HepG2 (cell line): ENCODE results near the gene FGF19. TPM values are rescaled to one million over a fixed set of nuclear protein-coding genes. Genes with fewer than 3 reads are reported as not detected.
"Not testable (repeated sequence)": the region's sequence is repeated elsewhere in the genome, so short reads cannot be mapped to it uniquely, and the experiment has no call there.

Experiments
- BCL6 ChIP-seq: IDR thresholded peaks from 2 replicates; pipeline ENCODE4 v1.6.1; 2016; ENCODE audit warnings: missing genetic modification reagents, missing compliant biosample characterization
- CEBPB ChIP-seq: IDR thresholded peaks from 2 replicates; pipeline ENCODE4 v1.6.1; 2011; ENCODE audit warnings: low read depth, low read length, improper control_type of control experiment, borderline replicate concordance
- LCORL ChIP-seq, 2 experiments: fragments of 450-650 bp in 1 of 2; sonication (generic) in 1 of 2; formaldehyde crosslinking in 1 of 2; IDR thresholded peaks; 2 replicates each; pipeline versions ENCODE4 v1.5.0 to v1.6.1; 2017 to 2020; ENCODE audit warnings: antibody characterized with exemption in 1 of 2, missing genetic modification reagents in 1 of 2
- MAFG ChIP-seq: sonication (generic); formaldehyde crosslinking; IDR thresholded peaks from 2 replicates; pipeline ENCODE4 v1.5.1; 2020; ENCODE audit warnings: mild to moderate bottlenecking, missing genetic modification reagents
- MED1 ChIP-seq: sonication (generic); formaldehyde crosslinking; IDR thresholded peaks from 2 replicates; pipeline ENCODE4 v1.4.0; 2020; ENCODE audit warnings: missing genetic modification reagents
- RARA ChIP-seq: IDR thresholded peaks from 2 replicates; pipeline ENCODE4 v1.6.1; 2016; ENCODE audit warnings: missing genetic modification reagents, missing compliant biosample characterization
- SAP130 ChIP-seq: IDR thresholded peaks from 2 replicates; pipeline ENCODE4 v1.6.1; 2016; ENCODE audit warnings: low read depth
- ZMYM3 ChIP-seq: sonication (generic); formaldehyde crosslinking; IDR thresholded peaks from 2 replicates; pipeline ENCODE4 v1.5.1; 2020; ENCODE audit warnings: mild to moderate bottlenecking, missing genetic modification reagents
- ZNF816 ChIP-seq: sonication (generic); formaldehyde crosslinking; IDR thresholded peaks from 2 replicates; pipeline ENCODE4 v1.8.0; 2022; ENCODE audit warnings: missing genetic modification reagents, mild to moderate bottlenecking, borderline replicate concordance
- polyA plus RNA-seq, 8 experiments: library from polyadenylated mRNA; depleted of rRNA in 3 of 8; stranded (reverse) in 7 of 8; unstranded in 1 of 8; fragments of >200 nt; fragmentation: Illumina TruSeq in 4 of 8; extraction: Trizol in 4 of 8; gene quantifications; 2 replicates each; pipeline versions ENCODE4 v1.2.1 to v1.2.3, GENCODE V29; 2011 to 2016; ENCODE audit warnings: low read depth in 4 of 8, missing spikeins in 1 of 8, mixed read lengths in 1 of 8; ENCODE audit not compliant: insufficient read depth in 1 of 8
- total RNA-seq, 5 experiments: library from RNA; depleted of rRNA; stranded (reverse); fragments of >200 nt; fragmentation: Illumina TruSeq; extraction: Trizol; gene quantifications; 2 replicates each; pipeline ENCODE4 v1.2.3, GENCODE V29; 2016; ENCODE audit warnings: low read depth in 1 of 5
- TF ChIP-seq, protein P1 (sequence below): sonication (generic); formaldehyde crosslinking; IDR thresholded peaks from 2 replicates; pipeline ENCODE4 v1.8.0; 2022; ENCODE audit warnings: mild to moderate bottlenecking, missing genetic modification reagents; ENCODE audit not compliant: insufficient replicate concordance
- TF ChIP-seq, protein P2 (sequence below): sonication (generic); formaldehyde crosslinking; IDR thresholded peaks from 2 replicates; pipeline ENCODE4 v1.4.0; 2020; ENCODE audit warnings: missing genetic modification reagents, borderline replicate concordance
- TF ChIP-seq, protein P3 (sequence below): sonication (generic); formaldehyde crosslinking; IDR thresholded peaks from 2 replicates; pipeline ENCODE4 v1.4.0; 2020; ENCODE audit warnings: missing genetic modification reagents
- TF ChIP-seq, protein P4 (sequence below): sonication (generic); formaldehyde crosslinking; IDR thresholded peaks from 2 replicates; pipeline ENCODE4 v1.4.0; 2020; ENCODE audit warnings: missing genetic modification reagents, borderline replicate concordance
- TF ChIP-seq, protein P5 (sequence below), 2 experiments: fragments of 450-650 bp in 1 of 2; sonication (generic) in 1 of 2; formaldehyde crosslinking; IDR thresholded peaks; 2 replicates each; pipeline versions ENCODE4 v1.5.0 to v1.8.0; 2020 to 2022; ENCODE audit warnings: mild to moderate bottlenecking in 1 of 2, missing genetic modification reagents in 1 of 2

Gene FGF19
- total and polyA plus RNA-seq, 2 of the 13 experiments (the other 11 are each of a cell fraction or from before 2014, with no cell fraction given) = 0.07 TPM; not detected in 1

DNA sequence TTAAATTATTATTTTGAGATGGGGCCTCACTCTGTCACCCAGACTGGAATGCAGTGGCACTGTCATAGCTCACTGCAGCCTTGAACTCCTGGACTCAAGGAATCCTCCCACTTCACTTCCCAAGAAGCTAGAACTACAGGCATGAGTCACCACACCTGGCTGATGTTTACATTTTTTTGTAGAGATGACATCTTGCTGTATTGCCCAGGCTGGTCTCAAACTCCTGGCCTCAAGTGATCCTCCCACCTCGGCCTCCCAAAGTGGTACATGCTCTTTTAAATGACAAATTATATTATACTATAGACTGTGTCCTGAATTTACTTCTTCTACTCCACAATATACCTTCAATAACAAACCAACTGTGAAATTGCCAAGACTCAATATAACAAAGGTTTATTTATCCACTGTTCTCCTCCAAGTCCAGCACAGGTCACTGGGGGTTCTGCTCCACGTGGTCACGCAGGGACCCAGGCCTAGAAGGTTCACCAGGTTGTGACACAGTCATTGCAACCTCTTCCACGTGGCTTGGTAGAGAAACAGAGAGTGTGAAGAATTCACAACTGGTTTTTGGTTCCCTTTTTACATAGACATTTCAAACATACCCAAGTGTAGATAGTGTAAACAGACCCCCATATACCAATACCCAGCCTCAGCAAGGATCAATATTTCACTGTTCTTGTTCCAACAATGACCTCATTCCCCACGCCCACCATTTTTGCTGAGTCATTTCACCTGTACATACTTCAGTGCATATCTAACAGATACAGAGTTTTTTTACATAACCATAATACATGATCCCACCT is 15.7 kb downstream of the FGF19 start (continued):
- TF ChIP-seq, protein P1, sequence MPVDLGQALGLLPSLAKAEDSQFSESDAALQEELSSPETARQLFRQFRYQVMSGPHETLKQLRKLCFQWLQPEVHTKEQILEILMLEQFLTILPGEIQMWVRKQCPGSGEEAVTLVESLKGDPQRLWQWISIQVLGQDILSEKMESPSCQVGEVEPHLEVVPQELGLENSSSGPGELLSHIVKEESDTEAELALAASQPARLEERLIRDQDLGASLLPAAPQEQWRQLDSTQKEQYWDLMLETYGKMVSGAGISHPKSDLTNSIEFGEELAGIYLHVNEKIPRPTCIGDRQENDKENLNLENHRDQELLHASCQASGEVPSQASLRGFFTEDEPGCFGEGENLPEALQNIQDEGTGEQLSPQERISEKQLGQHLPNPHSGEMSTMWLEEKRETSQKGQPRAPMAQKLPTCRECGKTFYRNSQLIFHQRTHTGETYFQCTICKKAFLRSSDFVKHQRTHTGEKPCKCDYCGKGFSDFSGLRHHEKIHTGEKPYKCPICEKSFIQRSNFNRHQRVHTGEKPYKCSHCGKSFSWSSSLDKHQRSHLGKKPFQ (CRISPR knock-in tag) = peak; percentile 51
- peak; percentile 57; the same call in 1 of the 2 replicates for TF ChIP-seq RARA
- TF ChIP-seq BCL6 = peak; percentile 46; the same call in 1 of the 2 replicates
- TF ChIP-seq, protein P2, sequence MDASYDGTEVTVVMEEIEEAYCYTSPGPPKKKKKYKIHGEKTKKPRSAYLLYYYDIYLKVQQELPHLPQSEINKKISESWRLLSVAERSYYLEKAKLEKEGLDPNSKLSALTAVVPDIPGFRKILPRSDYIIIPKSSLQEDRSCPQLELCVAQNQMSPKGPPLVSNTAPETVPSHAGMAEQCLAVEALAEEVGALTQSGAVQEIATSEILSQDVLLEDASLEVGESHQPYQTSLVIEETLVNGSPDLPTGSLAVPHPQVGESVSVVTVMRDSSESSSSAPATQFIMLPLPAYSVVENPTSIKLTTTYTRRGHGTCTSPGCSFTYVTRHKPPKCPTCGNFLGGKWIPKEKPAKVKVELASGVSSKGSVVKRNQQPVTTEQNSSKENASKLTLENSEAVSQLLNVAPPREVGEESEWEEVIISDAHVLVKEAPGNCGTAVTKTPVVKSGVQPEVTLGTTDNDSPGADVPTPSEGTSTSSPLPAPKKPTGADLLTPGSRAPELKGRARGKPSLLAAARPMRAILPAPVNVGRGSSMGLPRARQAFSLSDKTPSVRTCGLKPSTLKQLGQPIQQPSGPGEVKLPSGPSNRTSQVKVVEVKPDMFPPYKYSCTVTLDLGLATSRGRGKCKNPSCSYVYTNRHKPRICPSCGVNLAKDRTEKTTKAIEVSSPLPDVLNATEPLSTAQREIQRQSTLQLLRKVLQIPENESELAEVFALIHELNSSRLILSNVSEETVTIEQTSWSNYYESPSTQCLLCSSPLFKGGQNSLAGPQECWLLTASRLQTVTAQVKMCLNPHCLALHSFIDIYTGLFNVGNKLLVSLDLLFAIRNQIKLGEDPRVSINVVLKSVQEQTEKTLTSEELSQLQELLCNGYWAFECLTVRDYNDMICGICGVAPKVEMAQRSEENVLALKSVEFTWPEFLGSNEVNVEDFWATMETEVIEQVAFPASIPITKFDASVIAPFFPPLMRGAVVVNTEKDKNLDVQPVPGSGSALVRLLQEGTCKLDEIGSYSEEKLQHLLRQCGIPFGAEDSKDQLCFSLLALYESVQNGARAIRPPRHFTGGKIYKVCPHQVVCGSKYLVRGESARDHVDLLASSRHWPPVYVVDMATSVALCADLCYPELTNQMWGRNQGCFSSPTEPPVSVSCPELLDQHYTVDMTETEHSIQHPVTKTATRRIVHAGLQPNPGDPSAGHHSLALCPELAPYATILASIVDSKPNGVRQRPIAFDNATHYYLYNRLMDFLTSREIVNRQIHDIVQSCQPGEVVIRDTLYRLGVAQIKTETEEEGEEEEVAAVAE = peak; percentile 56; the same call in 1 of the 2 replicates
- not testable (repeated sequence) for TF ChIP-seq LCORL (IDR thresholded peaks at IDR 0.05)
- peak; percentile 61; the same call in 1 of the 2 replicates for TF ChIP-seq LCORL (CRISPR knock-in tag; IDR thresholded peaks at IDR 0.05)
- TF ChIP-seq, protein P3, sequence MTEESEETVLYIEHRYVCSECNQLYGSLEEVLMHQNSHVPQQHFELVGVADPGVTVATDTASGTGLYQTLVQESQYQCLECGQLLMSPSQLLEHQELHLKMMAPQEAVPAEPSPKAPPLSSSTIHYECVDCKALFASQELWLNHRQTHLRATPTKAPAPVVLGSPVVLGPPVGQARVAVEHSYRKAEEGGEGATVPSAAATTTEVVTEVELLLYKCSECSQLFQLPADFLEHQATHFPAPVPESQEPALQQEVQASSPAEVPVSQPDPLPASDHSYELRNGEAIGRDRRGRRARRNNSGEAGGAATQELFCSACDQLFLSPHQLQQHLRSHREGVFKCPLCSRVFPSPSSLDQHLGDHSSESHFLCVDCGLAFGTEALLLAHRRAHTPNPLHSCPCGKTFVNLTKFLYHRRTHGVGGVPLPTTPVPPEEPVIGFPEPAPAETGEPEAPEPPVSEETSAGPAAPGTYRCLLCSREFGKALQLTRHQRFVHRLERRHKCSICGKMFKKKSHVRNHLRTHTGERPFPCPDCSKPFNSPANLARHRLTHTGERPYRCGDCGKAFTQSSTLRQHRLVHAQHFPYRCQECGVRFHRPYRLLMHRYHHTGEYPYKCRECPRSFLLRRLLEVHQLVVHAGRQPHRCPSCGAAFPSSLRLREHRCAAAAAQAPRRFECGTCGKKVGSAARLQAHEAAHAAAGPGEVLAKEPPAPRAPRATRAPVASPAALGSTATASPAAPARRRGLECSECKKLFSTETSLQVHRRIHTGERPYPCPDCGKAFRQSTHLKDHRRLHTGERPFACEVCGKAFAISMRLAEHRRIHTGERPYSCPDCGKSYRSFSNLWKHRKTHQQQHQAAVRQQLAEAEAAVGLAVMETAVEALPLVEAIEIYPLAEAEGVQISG = peak; percentile 34; the same call in 1 of the 2 replicates
- peak; percentile 53; the same call in 1 of the 2 replicates for TF ChIP-seq ZMYM3 (CRISPR knock-in tag)
- TF ChIP-seq CEBPB = peak; percentile 55; the same call in 1 of the 2 replicates
- TF ChIP-seq, protein P4, sequence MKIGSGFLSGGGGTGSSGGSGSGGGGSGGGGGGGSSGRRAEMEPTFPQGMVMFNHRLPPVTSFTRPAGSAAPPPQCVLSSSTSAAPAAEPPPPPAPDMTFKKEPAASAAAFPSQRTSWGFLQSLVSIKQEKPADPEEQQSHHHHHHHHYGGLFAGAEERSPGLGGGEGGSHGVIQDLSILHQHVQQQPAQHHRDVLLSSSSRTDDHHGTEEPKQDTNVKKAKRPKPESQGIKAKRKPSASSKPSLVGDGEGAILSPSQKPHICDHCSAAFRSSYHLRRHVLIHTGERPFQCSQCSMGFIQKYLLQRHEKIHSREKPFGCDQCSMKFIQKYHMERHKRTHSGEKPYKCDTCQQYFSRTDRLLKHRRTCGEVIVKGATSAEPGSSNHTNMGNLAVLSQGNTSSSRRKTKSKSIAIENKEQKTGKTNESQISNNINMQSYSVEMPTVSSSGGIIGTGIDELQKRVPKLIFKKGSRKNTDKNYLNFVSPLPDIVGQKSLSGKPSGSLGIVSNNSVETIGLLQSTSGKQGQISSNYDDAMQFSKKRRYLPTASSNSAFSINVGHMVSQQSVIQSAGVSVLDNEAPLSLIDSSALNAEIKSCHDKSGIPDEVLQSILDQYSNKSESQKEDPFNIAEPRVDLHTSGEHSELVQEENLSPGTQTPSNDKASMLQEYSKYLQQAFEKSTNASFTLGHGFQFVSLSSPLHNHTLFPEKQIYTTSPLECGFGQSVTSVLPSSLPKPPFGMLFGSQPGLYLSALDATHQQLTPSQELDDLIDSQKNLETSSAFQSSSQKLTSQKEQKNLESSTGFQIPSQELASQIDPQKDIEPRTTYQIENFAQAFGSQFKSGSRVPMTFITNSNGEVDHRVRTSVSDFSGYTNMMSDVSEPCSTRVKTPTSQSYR (CRISPR knock-in tag) = peak; percentile 35; the same call in 1 of the 2 replicates
- TF ChIP-seq MED1 = peak; percentile 75
- TF ChIP-seq MAFG (CRISPR knock-in tag) = peak; percentile 95
- TF ChIP-seq SAP130 = peak; percentile 67
- TF ChIP-seq, protein P5, sequence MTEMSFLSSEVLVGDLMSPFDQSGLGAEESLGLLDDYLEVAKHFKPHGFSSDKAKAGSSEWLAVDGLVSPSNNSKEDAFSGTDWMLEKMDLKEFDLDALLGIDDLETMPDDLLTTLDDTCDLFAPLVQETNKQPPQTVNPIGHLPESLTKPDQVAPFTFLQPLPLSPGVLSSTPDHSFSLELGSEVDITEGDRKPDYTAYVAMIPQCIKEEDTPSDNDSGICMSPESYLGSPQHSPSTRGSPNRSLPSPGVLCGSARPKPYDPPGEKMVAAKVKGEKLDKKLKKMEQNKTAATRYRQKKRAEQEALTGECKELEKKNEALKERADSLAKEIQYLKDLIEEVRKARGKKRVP (CRISPR knock-in tag; IDR thresholded peaks at IDR 0.05) = peak in 1 of 2 experiments; percentile 65; a peak in 2 of 4 replicates
- peak; percentile 35; the same call in 1 of the 2 replicates for TF ChIP-seq ZNF816 (CRISPR knock-in tag)
